ENCODE results near the gene CD52.

- TF ChIP-seq CTCF (IDR thresholded peaks at IDR 0.05) (no peak), POLR2A (IDR thresholded peaks at IDR 0.05) (no peak)
Measured at GRCh38 chr1:26352338-26352679, 34.6 kb downstream of the CD52 start.
